Head of caudate nucleus (tissue), 42 donors: ENCODE data around the gene ZBTB16.

Experiments
- DNase-seq, 42 donors: peaks; one replicate each; pipeline versions ENCODE4 v3.0.0 to v3.0.0-alpha.2; 2020 to 2021; ENCODE audit warnings: mixed read lengths in 7 of 42
- intact Hi-C: fragments of 100-400 bp; cut with DNase I; formaldehyde crosslinking; loops from one replicate; pipeline ENCODE4 v1.15.0; 2022

Gene ZBTB16

GRCh38 chr11:114290503-114291235 lies 231.2 kb downstream of the ZBTB16 start:
- intact Hi-C loops = no loop called here
- DNase-seq = no peak

- DNase-seq = no peak
- intact Hi-C loops = no loop called here
Measured at GRCh38 chr11:114291381-114291780, 231.9 kb downstream of the ZBTB16 start.

- no peak for DNase-seq
- intact Hi-C loops = no loop called here
Measured at GRCh38 chr11:114291842-114292680, 232.6 kb downstream of the ZBTB16 start.

GRCh38 chr11:114293201-114293711 lies 233.7 kb downstream of the ZBTB16 start:
- intact Hi-C loops = no loop called here
- no peak for DNase-seq

GRCh38 chr11:114295676-114296604 lies 236.4 kb downstream of the ZBTB16 start, which contains the start of gene NNMT:
Gene NNMT (plus strand): TSS chr11:114296399. CDS start chr11:114296557, 158 bp downstream.
- DNase-seq = no peak
- intact Hi-C loops = no loop called here

GRCh38 chr11:114296605-114297372 lies 237.3 kb downstream of the ZBTB16 start:
- no peak for DNase-seq
- intact Hi-C loops = no loop called here

GRCh38 chr11:114297806-114298709 lies 238.5 kb downstream of the ZBTB16 start:
- intact Hi-C loops = no loop called here

GRCh38 chr11:114298710-114299109 lies 239.2 kb downstream of the ZBTB16 start:
- intact Hi-C loops = no loop called here
- no peak for DNase-seq

More at GRCh38 chr11:114297806-114298709, 238.5 kb downstream of the ZBTB16 start:
- DNase-seq = no peak
